Caco-2 (cell line): ENCODE data around the gene GRIN2A. TPM values are rescaled to one million over a fixed set of nuclear protein-coding genes. Genes with fewer than 3 reads are reported as not detected.

Experiments
- BruUV-seq: library from RNA; stranded (reverse); fragments of 400-500 nt; replicated peaks from 2 replicates; lab custom pipeline; 2021; lab: Mats Ljungman, UMichigan
- CTCF ChIA-PET: fragments of 300-600 bp; sonication (Branson Sonifier 250); formaldehyde crosslinking; loops from one replicate; lab custom pipeline; 2022; ENCODE audit warnings: antibody characterized with exemption; lab: Charles Lee
- POLR2A ChIA-PET: fragments of 300-600 bp; sonication (Branson Sonifier 250); formaldehyde crosslinking; loops from one replicate; lab custom pipeline; 2022; ENCODE audit warnings: antibody characterized with exemption; lab: Charles Lee
- DNase-seq, 2 experiments: peaks; one replicate each; pipeline versions ENCODE4 v3.0.0 to v3.0.0-alpha.2; 2020 to 2022
- H3K27me3 ChIP-seq: replicated peaks from 2 replicates; pipeline ENCODE4 v1.6.0; 2011; ENCODE audit warnings: low read length; ENCODE audit not compliant: control insufficient read depth, insufficient read depth
- H3K36me3 ChIP-seq: 2 replicates; pipeline ENCODE4 v1.5.1; 2011; ENCODE audit warnings: low read length; ENCODE audit not compliant: control insufficient read depth, insufficient read depth
- H3K4me1 ChIP-seq: fragments of 250-450 bp; sonication (Bioruptor Pico); 2 replicates; pipeline ENCODE4 v1.5.1; 2020; ENCODE audit warnings: mild to moderate bottlenecking
- H3K4me3 ChIP-seq: 2 replicates; pipeline ENCODE4 v1.5.1; 2011; ENCODE audit warnings: low read depth, mild to moderate bottlenecking, control low read depth, low read length
- H3K9me3 ChIP-seq: fragments of 250-450 bp; sonication (Bioruptor Pico); 2 replicates; pipeline ENCODE4 v1.5.1; 2020; ENCODE audit warnings: mild to moderate bottlenecking, moderate library complexity
- H3K27ac Mint-ChIP-seq: one replicate; pipeline ENCODE4 v1.8.0; 2022; ENCODE audit warnings: mixed read lengths; ENCODE audit not compliant: unreplicated experiment
- H3K27me3 Mint-ChIP-seq: one replicate; pipeline ENCODE4 v1.8.0; 2022; ENCODE audit warnings: mixed read lengths; ENCODE audit not compliant: insufficient read depth, unreplicated experiment
- H3K36me3 Mint-ChIP-seq: one replicate; pipeline ENCODE4 v1.8.0; 2022; ENCODE audit warnings: mild to moderate bottlenecking, mixed read lengths; ENCODE audit not compliant: insufficient read depth, unreplicated experiment
- H3K4me1 Mint-ChIP-seq: one replicate; pipeline ENCODE4 v1.8.0; 2022; ENCODE audit warnings: low read depth, mixed read lengths; ENCODE audit not compliant: unreplicated experiment
- H3K4me3 Mint-ChIP-seq: one replicate; pipeline ENCODE4 v1.8.0; 2022; ENCODE audit warnings: mild to moderate bottlenecking, moderate library complexity, mixed read lengths; ENCODE audit not compliant: unreplicated experiment
- H3K9me3 Mint-ChIP-seq: one replicate; pipeline ENCODE4 v1.8.0; 2022; ENCODE audit warnings: mixed read lengths; ENCODE audit not compliant: unreplicated experiment
- CTCF ChIP-seq, 2 experiments: fragments of 200-600 bp in 1 of 2; IDR thresholded peaks; 1 replicate in 1 of 2; 2 replicates in 1 of 2; pipeline versions ENCODE4 v1.5.1 to v1.8.0; 2011 to 2022; ENCODE audit warnings: antibody characterized with exemption in 1 of 2, control low read depth in 1 of 2, inconsistent platforms in 1 of 2, low read depth in 1 of 2, low read length in 1 of 2, mild to moderate bottlenecking in 1 of 2, moderate library complexity in 1 of 2; ENCODE audit not compliant: insufficient read depth in 1 of 2, severe bottlenecking in 1 of 2, unreplicated experiment in 1 of 2
- intact Hi-C: fragments of 100-400 bp; cut with micrococcal nuclease; formaldehyde crosslinking; loops from one replicate; pipeline ENCODE4 v1.10.0; 2022; ENCODE audit not compliant: unreplicated experiment
- total RNA-seq: library from RNA; stranded (reverse); gene quantifications from 2 replicates; pipeline ENCODE4 v1.2.3, GENCODE V29; 2022

Gene GRIN2A
- total RNA-seq, 1 experiment from 2014 or later: 0.54 TPM

GRCh38 chr16:10065019-10065418 is 117.2 kb downstream of the GRIN2A start:
- no peaks in the 10 kb centered on the region for H3K27me3 ChIP-seq
- no peak for DNase-seq
- no peak overlapping the region for H3K4me3 Mint-ChIP-seq

GRCh38 chr16:10048850-10049249 is 133.4 kb downstream of the GRIN2A start:
- Histone ChIP-seq H3K36me3 (no peaks in the 10 kb centered on the region), H3K27me3 (no peaks in the 10 kb centered on the region), H3K9me3 (no peaks in the 10 kb centered on the region), H3K4me3 (no peak overlapping the region), H3K4me1 (no peaks in the 10 kb centered on the region)
- H3K27me3 Mint-ChIP-seq: peaks cover 10% of the 10 kb centered on the region
- no TSS peak for BruUV-seq
- CTCF ChIA-PET: no interaction called here
- POLR2A ChIA-PET: no interaction called here
- H3K36me3 Mint-ChIP-seq: no peaks in the 10 kb centered on the region
- no peaks in the 10 kb centered on the region for H3K9me3 Mint-ChIP-seq
- no peaks in the 10 kb centered on the region for H3K4me1 Mint-ChIP-seq
- intact Hi-C loops: no loop called here
- no peak overlapping the region for H3K4me3 Mint-ChIP-seq
- DNase-seq: no peak
- H3K27ac Mint-ChIP-seq: no peak overlapping the region
- TF ChIP-seq CTCF (IDR thresholded peaks at IDR 0.05; ENCODE audit: insufficient read depth in 1 of 2, low read depth in 1 of 2, low read length in 1 of 2, severe bottlenecking in 1 of 2, unreplicated experiment in 1 of 2): no peak

More at GRCh38 chr16:10065019-10065418, 117.2 kb downstream of the GRIN2A start:
- no peak overlapping the region for H3K27ac Mint-ChIP-seq
- peaks cover 9% of the 10 kb centered on the region for H3K27me3 Mint-ChIP-seq
- Histone ChIP-seq H3K4me3 (no peak overlapping the region), H3K36me3 (no peaks in the 10 kb centered on the region), H3K9me3 (no peaks in the 10 kb centered on the region), H3K4me1 (no peaks in the 10 kb centered on the region)
- BruUV-seq: no TSS peak
- POLR2A ChIA-PET: no interaction called here
- CTCF ChIA-PET: no interaction called here
- no peaks in the 10 kb centered on the region for H3K9me3 Mint-ChIP-seq
- intact Hi-C loops: no loop called here
- H3K36me3 Mint-ChIP-seq: no peaks in the 10 kb centered on the region
- H3K4me1 Mint-ChIP-seq: no peaks in the 10 kb centered on the region
- no peak for TF ChIP-seq CTCF (IDR thresholded peaks at IDR 0.05; ENCODE audit: insufficient read depth in 1 of 2, low read depth in 1 of 2, low read length in 1 of 2, severe bottlenecking in 1 of 2, unreplicated experiment in 1 of 2)

- H3K4me3 ChIP-seq: no peak overlapping the region
- Mint-ChIP-seq H3K9me3 (no peaks in the 10 kb centered on the region), H3K4me3 (no peak overlapping the region), H3K4me1 (no peaks in the 10 kb centered on the region), H3K27me3 (peaks cover 3% of the 10 kb centered on the region), H3K27ac (no peak overlapping the region), H3K36me3 (no peaks in the 10 kb centered on the region)
- H3K27me3 ChIP-seq: no peaks in the 10 kb centered on the region
- DNase-seq: no peak
- BruUV-seq: no TSS peak
- H3K9me3 ChIP-seq: no peaks in the 10 kb centered on the region
- POLR2A ChIA-PET: no interaction called here
- H3K4me1 ChIP-seq: no peaks in the 10 kb centered on the region
- no peak for TF ChIP-seq CTCF (IDR thresholded peaks at IDR 0.05; ENCODE audit: insufficient read depth in 1 of 2, low read depth in 1 of 2, low read length in 1 of 2, severe bottlenecking in 1 of 2, unreplicated experiment in 1 of 2)
- no peaks in the 10 kb centered on the region for H3K36me3 ChIP-seq
- CTCF ChIA-PET: no interaction called here
- intact Hi-C loops: no loop called here
Measured at GRCh38 chr16:10045947-10046346, 136.3 kb downstream of the GRIN2A start.
